Endothelial cell of umbilical vein (primary cell): ENCODE results near the gene PCGF6. TPM values are rescaled to one million over a fixed set of nuclear protein-coding genes. Genes with fewer than 3 reads are reported as not detected.

Source experiments
- BruUV-seq: library from RNA; stranded (reverse); fragments of 400-500 nt; replicated peaks from 2 replicates; lab custom pipeline; 2021; lab: Mats Ljungman, UMichigan
- CTCF ChIA-PET: fragments of 300-600, 350-600 bp; sonication (Branson Sonifier 250); formaldehyde crosslinking; loops from one replicate; lab custom pipeline; 2021; ENCODE audit warnings: antibody characterized with exemption, inconsistent platforms; lab: Charles Lee
- POLR2A ChIA-PET: fragments of 300-600, 350-600 bp; sonication (Branson Sonifier 250); formaldehyde crosslinking; loops from one replicate; lab custom pipeline; 2021; ENCODE audit warnings: antibody characterized with exemption, inconsistent platforms; lab: Charles Lee
- DNase-seq: peaks from one replicate; pipeline ENCODE4 v3.0.0-alpha.2; 2011; ENCODE audit warnings: low read depth, low spot score
- FAIRE-seq: peaks from 2 replicates; lab custom pipeline; 2011; peaks lifted over from hg19 to GRCh38; lab: Jason Lieb, UNC
- H2AFZ ChIP-seq: 2 replicates; pipeline ENCODE4 v1.6.0; 2012; ENCODE audit warnings: low read depth, low read length, control low read depth, inconsistent platforms
- H3K27ac ChIP-seq: 2 replicates; pipeline ENCODE4 v1.5.1; 2011; ENCODE audit warnings: low read depth, mild to moderate bottlenecking, control low read depth, low read length, moderate library complexity; ENCODE audit not compliant: insufficient read depth
- H3K27me3 ChIP-seq, 2 experiments: 2 replicates each; pipeline versions ENCODE4 v1.6.0 to v1.6.1; 2011; ENCODE audit warnings: low read length in 2 of 2, mixed read lengths in 1 of 2; ENCODE audit not compliant: control insufficient read depth in 2 of 2, insufficient read depth in 2 of 2
- H3K36me3 ChIP-seq, 2 experiments: 2 replicates in 1 of 2; 3 replicates in 1 of 2; pipeline ENCODE4 v1.5.1; 2011; ENCODE audit warnings: low read length in 2 of 2, mild to moderate bottlenecking in 1 of 2, moderate library complexity in 1 of 2; ENCODE audit not compliant: control insufficient read depth in 2 of 2, insufficient read depth in 2 of 2; ENCODE audit errors: extremely low read depth in 1 of 2
- H3K4me1 ChIP-seq: 3 replicates; pipeline ENCODE4 v1.5.1; 2011; ENCODE audit warnings: mild to moderate bottlenecking, low read length; ENCODE audit not compliant: control insufficient read depth, insufficient read depth; ENCODE audit errors: extremely low read depth
- H3K4me2 ChIP-seq: 2 replicates; pipeline ENCODE4 v1.6.1; 2011; ENCODE audit warnings: low read length, control low read depth, mixed read lengths; ENCODE audit not compliant: insufficient read depth
- H3K4me3 ChIP-seq, 3 experiments: fragments of 200-600 bp in 1 of 3; sonication (generic), shearing (Covaris generic) in 1 of 3; replicated peaks in 1 of 3; 2 replicates each; pipeline ENCODE4 v1.5.1; 2011 to 2016; ENCODE audit warnings: control low read depth in 3 of 3, low read length in 3 of 3, mild to moderate bottlenecking in 2 of 3, inconsistent platforms in 1 of 3, low read depth in 1 of 3, moderate library complexity in 1 of 3; ENCODE audit not compliant: insufficient read depth in 1 of 3
- H3K79me2 ChIP-seq: 2 replicates; pipeline ENCODE4 v1.6.0; 2012; ENCODE audit warnings: low read length, inconsistent platforms; ENCODE audit not compliant: control insufficient read depth, insufficient read depth
- H3K9ac ChIP-seq: replicated peaks from 2 replicates; pipeline ENCODE3; 2011; ENCODE audit warnings: low read length, control low read depth; ENCODE audit not compliant: insufficient read depth; ENCODE audit errors: extremely low read depth
- H3K9me1 ChIP-seq: replicated peaks from 3 replicates; pipeline ENCODE4 v1.6.0; 2011; ENCODE audit warnings: mild to moderate bottlenecking, low read length; ENCODE audit not compliant: control insufficient read depth, insufficient read depth; ENCODE audit errors: extremely low read depth
- H3K9me3 ChIP-seq: replicated peaks from 2 replicates; pipeline ENCODE4 v1.5.1; 2012; ENCODE audit warnings: low read length, inconsistent platforms; ENCODE audit not compliant: control insufficient read depth, insufficient read depth
- H4K20me1 ChIP-seq: replicated peaks from 2 replicates; pipeline ENCODE3; 2011; ENCODE audit warnings: mild to moderate bottlenecking, low read length; ENCODE audit not compliant: control insufficient read depth, insufficient read depth; ENCODE audit errors: extremely low read depth
- CTCF ChIP-seq, 2 donors: IDR thresholded peaks; 1 replicate in 1 of 2; 2 replicates in 1 of 2; pipeline ENCODE4 v1.5.1; 2011; ENCODE audit warnings: low read length in 2 of 2, mild to moderate bottlenecking in 2 of 2, moderate library complexity in 2 of 2, control low read depth in 1 of 2, inconsistent platforms in 1 of 2, low read depth in 1 of 2; ENCODE audit not compliant: insufficient read depth in 1 of 2; ENCODE audit errors: extremely low read depth in 1 of 2
- EZH2 ChIP-seq: IDR thresholded peaks from 2 replicates; pipeline ENCODE4 v1.6.1; 2012; ENCODE audit warnings: borderline replicate concordance, low read depth, mild to moderate bottlenecking, moderate library complexity, low read length, inconsistent platforms; ENCODE audit not compliant: severe bottlenecking
- FOS ChIP-seq: IDR thresholded peaks from 2 replicates; pipeline ENCODE4 v1.6.1; 2011; ENCODE audit warnings: mild to moderate bottlenecking, low read length, moderate library complexity, borderline replicate concordance; ENCODE audit not compliant: insufficient read depth
- GATA2 ChIP-seq: IDR thresholded peaks from 2 replicates; pipeline ENCODE4 v1.7.0; 2011; ENCODE audit warnings: low read depth, mild to moderate bottlenecking, moderate library complexity, mixed read lengths, low read length; ENCODE audit not compliant: insufficient read length, insufficient read depth
- JUN ChIP-seq: IDR thresholded peaks from 2 replicates; pipeline ENCODE4 v1.6.1; 2011; ENCODE audit warnings: borderline replicate concordance, low read depth; ENCODE audit not compliant: insufficient read length, insufficient read depth
- MAX ChIP-seq: IDR thresholded peaks from 2 replicates; pipeline ENCODE4 v1.6.1; 2011; ENCODE audit not compliant: insufficient read depth, insufficient read length
- MYC ChIP-seq: IDR thresholded peaks from one replicate; pipeline ENCODE4 v1.6.1; 2011; ENCODE audit warnings: mild to moderate bottlenecking, low read depth, low read length
- POLR2A ChIP-seq: IDR thresholded peaks from 2 replicates; pipeline ENCODE4 v1.6.1; 2012; ENCODE audit warnings: low read depth, mild to moderate bottlenecking, control low read depth, low read length
- POLR2AphosphoS5 ChIP-seq: IDR thresholded peaks from 2 replicates; pipeline ENCODE4 v1.6.1; 2012; ENCODE audit warnings: low read depth, mild to moderate bottlenecking, control low read depth, low read length, moderate library complexity; ENCODE audit not compliant: insufficient read depth
- dilution Hi-C: fragments of 300-500 bp; cut with MboI; formaldehyde crosslinking; loops from one replicate; pipeline ENCODE4 v1.15.0; 2019; ENCODE audit warnings: low sequenced_read_pairs; ENCODE audit not compliant: extremely low pct_ligation_motif_present
- intact Hi-C: fragments of 100-400 bp; cut with micrococcal nuclease; formaldehyde crosslinking; loops from one replicate; pipeline ENCODE4 v1.10.0; 2022
- polyA plus RNA-seq, 4 experiments: library from polyadenylated mRNA; depleted of rRNA in 3 of 4; stranded (reverse) in 3 of 4; unstranded in 1 of 4; fragments of >200 nt; gene quantifications; 2 replicates each; pipeline versions ENCODE4 v1.2.1 to v1.2.3, GENCODE V29; 2011 to 2012; ENCODE audit warnings: missing spikeins in 1 of 4
- total RNA-seq: library from RNA; stranded (reverse); gene quantifications from 2 replicates; pipeline ENCODE4 v1.2.3, GENCODE V29; 2021

Gene PCGF6
- total and polyA plus RNA-seq, 2 donors (not counting 3 experiments of a cell fraction or from before 2014, with no cell fraction given): 3.8 to 11.3 TPM

- Histone ChIP-seq H3K27me3 (peaks cover 25 to 32% of the 10 kb centered on the region in 2 experiments), H3K27ac (no peak overlapping the region), H2AFZ (no peak overlapping the region), H3K79me2 (no peaks in the 10 kb centered on the region), H3K4me3 (no peak overlapping the region), H3K9ac (no peak overlapping the region), H4K20me1 (no peaks in the 10 kb centered on the region), H3K4me1 (peaks cover under 1% of the 10 kb centered on the region), H3K9me3 (no peaks in the 10 kb centered on the region), H3K9me1 (no peaks in the 10 kb centered on the region), H3K4me2 (no peak overlapping the region), H3K36me3 (no peaks in the 10 kb centered on the region)
- BruUV-seq: no TSS peak
- dilution Hi-C loops: no loop called here
- no peak for FAIRE-seq
- POLR2A ChIA-PET: no interaction called here
- no peak for DNase-seq
- intact Hi-C loops: no loop called here
- CTCF ChIA-PET: no interaction called here
- no peak for TF ChIP-seq MYC
- TF ChIP-seq FOS: no peak
- no peak for TF ChIP-seq CTCF (IDR thresholded peaks at IDR 0.05; ENCODE audit: extremely low read depth in 1 of 2, insufficient read depth in 1 of 2, low read depth in 1 of 2, low read length in 2 of 2)
- TF ChIP-seq GATA2: no peak
- no peak for TF ChIP-seq MAX
- TF ChIP-seq POLR2AphosphoS5: no peak
- TF ChIP-seq JUN: no peak
- TF ChIP-seq EZH2: no peak
- no peak for TF ChIP-seq POLR2A
Measured at GRCh38 chr10:103282961-103283360, 68.0 kb downstream of the PCGF6 start.
